Activated naive CD8-positive, alpha-beta T cell treated with anti-CD3 and anti-CD28 coated beads, Interleukin-2, amount 50 U/mL, for 24 hours (primary cell): ENCODE data around the gene GJA9.

ENCODE experiments used
- ATAC-seq: fragments of 150-1000 bp; cut with Tn5 transposase; one replicate; pipeline ENCODE4 v1.10.0; 2021
- DNase-seq: peaks from one replicate; pipeline ENCODE4 v3.0.0; 2021
- H3K27ac Mint-ChIP-seq: one replicate; pipeline ENCODE4 v1.8.0; 2021; ENCODE audit warnings: mild to moderate bottlenecking, mixed read lengths
- H3K27me3 Mint-ChIP-seq: one replicate; pipeline ENCODE4 v1.8.0; 2021; ENCODE audit warnings: mixed read lengths
- H3K36me3 Mint-ChIP-seq: one replicate; pipeline ENCODE4 v1.8.0; 2021; ENCODE audit warnings: low read depth, mixed read lengths
- H3K4me1 Mint-ChIP-seq: one replicate; pipeline ENCODE4 v1.8.0; 2021; ENCODE audit warnings: mixed read lengths
- H3K4me3 Mint-ChIP-seq: one replicate; pipeline ENCODE4 v1.8.0; 2021; ENCODE audit warnings: mild to moderate bottlenecking, moderate library complexity, mixed read lengths
- H3K9me3 Mint-ChIP-seq: one replicate; pipeline ENCODE4 v1.8.0; 2021; ENCODE audit warnings: mixed read lengths

Gene GJA9

GRCh38 chr1:38829368-38829767 is 52.0 kb downstream of the GJA9 start:
- H3K4me3 Mint-ChIP-seq: no peak overlapping the region
- ATAC-seq (no peak), DNase-seq (no peak)
- H3K4me1 Mint-ChIP-seq: peaks cover 3% of the 10 kb centered on the region
- H3K36me3 Mint-ChIP-seq: no peaks in the 10 kb centered on the region
- H3K9me3 Mint-ChIP-seq: no peaks in the 10 kb centered on the region
- H3K27me3 Mint-ChIP-seq: peaks cover 21% of the 10 kb centered on the region
- no peak overlapping the region for H3K27ac Mint-ChIP-seq

- peaks cover 25% of the 10 kb centered on the region for H3K27me3 Mint-ChIP-seq
- H3K9me3 Mint-ChIP-seq: no peaks in the 10 kb centered on the region
- ATAC-seq (no peak), DNase-seq (no peak)
- peaks cover 3% of the 10 kb centered on the region for H3K4me1 Mint-ChIP-seq
- H3K36me3 Mint-ChIP-seq: no peaks in the 10 kb centered on the region
- H3K4me3 Mint-ChIP-seq: no peak overlapping the region
- no peak overlapping the region for H3K27ac Mint-ChIP-seq
Observed at GRCh38 chr1:38827318-38827717, 54.1 kb downstream of the GJA9 start.

- ATAC-seq: no peak
- H3K27me3 Mint-ChIP-seq: peaks cover 25% of the 10 kb centered on the region
- no peak for DNase-seq
- peaks cover 3% of the 10 kb centered on the region for H3K4me1 Mint-ChIP-seq
- H3K9me3 Mint-ChIP-seq: no peaks in the 10 kb centered on the region
- H3K4me3 Mint-ChIP-seq: no peak overlapping the region
- no peak overlapping the region for H3K27ac Mint-ChIP-seq
- H3K36me3 Mint-ChIP-seq: no peaks in the 10 kb centered on the region
Observed at GRCh38 chr1:38826886-38827285, 54.5 kb downstream of the GJA9 start.

GRCh38 chr1:38826262-38826661 is 55.1 kb downstream of the GJA9 start:
- no peak for ATAC-seq
- Mint-ChIP-seq H3K4me1 (peaks cover 3% of the 10 kb centered on the region), H3K9me3 (no peaks in the 10 kb centered on the region), H3K36me3 (no peaks in the 10 kb centered on the region), H3K4me3 (no peak overlapping the region), H3K27ac (no peak overlapping the region), H3K27me3 (peaks cover 25% of the 10 kb centered on the region)
- DNase-seq: no peak
